GM21576 (cell line): ENCODE data around the gene SLC11A1.

ENCODE experiments used
- ATAC-seq: cut with Tn5 transposase; IDR thresholded peaks from one replicate; pipeline ENCODE4 v1.9.1; 2021; ENCODE audit warnings: mild to moderate bottlenecking, moderate library complexity; ENCODE audit not compliant: unreplicated experiment

The SLC11A1 gene

DNA sequence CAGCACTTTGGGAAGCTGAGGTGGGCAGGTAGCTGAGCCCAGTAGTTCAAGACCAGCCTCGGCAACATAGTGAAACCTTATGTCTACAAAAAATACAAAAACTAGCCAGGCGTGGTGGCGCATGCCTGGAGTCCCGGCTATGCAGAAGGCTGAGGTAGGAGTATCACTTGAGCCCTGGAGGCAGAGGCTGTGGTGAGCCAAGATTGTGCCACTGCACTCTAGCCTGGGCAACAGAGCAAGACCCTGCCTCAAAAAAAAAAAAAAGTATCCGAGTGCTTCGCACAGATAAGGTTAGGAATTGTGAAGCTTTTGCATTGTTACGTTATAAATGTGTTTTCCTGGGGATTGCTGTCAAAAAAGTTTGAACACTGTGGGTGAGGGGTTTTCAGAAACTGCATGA is 21.7 kb downstream of the SLC11A1 start:
- no peak for ATAC-seq

DNA sequence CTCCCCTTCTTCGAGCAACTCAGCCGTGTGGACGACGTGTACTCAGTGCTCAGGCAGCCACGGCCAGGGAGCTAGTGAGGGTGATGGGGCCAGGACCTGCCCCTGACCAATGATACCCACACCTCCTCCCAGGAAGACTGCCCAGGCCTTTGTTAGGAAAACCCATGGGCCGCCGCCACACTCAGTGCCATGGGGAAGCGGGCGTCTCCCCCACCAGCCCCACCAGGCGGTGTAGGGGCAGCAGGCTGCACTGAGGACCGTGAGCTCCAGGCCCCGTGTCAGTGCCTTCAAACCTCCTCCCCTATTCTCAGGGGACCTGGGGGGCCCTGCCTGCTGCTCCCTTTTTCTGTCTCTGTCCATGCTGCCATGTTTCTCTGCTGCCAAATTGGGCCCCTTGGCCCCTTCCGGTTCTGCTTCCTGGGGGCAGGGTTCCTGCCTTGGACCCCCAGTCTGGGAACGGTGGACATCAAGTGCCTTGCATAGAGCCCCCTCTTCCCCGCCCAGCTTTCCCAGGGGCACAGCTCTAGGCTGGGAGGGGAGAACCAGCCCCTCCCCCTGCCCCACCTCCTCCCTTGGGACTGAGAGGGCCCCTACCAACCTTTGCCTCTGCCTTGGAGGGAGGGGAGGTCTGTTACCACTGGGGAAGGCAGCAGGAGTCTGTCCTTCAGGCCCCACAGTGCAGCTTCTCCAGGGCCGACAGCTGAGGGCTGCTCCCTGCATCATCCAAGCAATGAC is 22.4 kb downstream of the SLC11A1 start:
- ATAC-seq, result no peak

DNA sequence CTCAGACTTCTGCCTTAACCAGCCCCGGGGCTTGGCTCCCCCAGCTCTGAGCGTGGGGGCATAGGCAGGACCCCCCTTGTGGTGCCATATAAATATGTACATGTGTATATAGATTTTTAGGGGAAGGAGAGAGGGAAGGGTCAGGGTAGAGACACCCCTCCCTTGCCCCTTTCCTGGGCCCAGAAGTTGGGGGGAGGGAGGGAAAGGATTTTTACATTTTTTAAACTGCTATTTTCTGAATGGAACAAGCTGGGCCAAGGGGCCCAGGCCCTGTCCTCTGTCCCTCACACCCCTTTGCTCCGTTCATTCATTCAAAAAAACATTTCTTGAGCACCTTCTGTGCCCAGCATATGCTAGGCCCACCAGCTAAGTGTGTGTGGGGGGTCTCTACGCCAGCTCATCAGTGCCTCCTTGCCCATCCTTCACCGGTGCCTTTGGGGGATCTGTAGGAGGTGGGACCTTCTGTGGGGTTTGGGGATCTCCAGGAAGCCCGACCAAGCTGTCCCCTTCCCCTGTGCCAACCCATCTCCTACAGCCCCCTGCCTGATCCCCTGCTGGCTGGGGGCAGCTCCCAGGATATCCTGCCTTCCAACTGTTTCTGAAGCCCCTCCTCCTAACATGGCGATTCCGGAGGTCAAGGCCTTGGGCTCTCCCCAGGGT is 23.1 kb downstream of the SLC11A1 start:
- ATAC-seq, result no peak

DNA sequence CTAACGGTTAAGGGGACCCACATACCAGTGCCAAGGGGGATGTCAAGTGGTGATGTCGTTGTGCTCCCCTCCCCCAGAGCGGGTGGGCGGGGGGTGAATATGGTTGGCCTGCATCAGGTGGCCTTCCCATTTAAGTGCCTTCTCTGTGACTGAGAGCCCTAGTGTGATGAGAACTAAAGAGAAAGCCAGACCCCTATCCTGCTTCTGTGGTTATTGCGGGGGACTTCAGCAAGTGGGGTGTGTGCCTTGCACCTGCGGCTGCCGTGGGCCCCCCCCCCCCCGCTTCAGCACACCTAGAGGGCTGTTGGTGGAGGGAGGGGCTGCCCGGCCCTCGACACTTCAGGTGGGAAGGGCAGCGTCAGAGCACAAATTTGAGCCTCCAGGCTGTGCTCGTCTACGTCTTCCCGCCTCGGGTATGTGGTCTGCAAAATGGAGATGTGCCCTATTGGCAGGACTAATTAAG is 23.7 kb downstream of the SLC11A1 start:
- ATAC-seq, result peak; percentile 7

DNA sequence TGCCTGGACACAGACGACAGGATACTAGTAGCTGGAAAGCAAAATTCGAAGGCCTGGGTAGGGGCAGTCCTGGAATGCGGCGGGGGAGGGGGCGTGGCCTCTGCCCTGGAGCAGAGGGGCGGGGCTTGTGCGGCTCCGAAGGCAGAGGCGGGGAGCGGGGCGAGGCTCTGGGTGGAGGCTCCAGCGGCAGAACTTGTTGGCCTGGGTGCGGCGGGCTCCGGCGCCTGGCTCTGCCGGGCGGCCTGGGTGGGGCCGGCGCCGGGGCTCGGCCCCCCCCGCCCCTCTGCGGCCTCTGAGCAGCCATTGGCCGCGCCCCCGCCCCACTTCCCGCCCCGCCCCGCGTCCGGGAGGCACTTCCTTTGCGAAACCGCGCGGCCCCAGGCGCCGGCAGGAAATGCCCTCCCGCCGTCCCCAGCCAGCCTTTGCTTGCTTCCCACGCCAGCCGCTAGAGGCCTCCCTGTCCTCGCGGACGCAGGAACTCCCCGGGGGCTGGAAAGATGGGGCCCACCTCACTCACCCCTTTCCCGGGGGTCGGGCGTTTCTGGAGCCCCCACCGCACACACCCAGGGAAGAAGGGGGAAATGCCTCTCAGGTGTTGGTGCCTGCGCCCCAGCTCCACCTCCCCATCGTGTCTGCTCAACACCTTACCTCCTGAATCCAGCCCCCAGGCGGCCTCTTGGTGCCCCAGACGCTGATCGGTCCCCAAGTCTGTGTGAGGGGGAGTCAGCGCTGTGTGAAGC is 24.3 kb downstream of the SLC11A1 start:
- ATAC-seq, result peak; percentile 71

DNA sequence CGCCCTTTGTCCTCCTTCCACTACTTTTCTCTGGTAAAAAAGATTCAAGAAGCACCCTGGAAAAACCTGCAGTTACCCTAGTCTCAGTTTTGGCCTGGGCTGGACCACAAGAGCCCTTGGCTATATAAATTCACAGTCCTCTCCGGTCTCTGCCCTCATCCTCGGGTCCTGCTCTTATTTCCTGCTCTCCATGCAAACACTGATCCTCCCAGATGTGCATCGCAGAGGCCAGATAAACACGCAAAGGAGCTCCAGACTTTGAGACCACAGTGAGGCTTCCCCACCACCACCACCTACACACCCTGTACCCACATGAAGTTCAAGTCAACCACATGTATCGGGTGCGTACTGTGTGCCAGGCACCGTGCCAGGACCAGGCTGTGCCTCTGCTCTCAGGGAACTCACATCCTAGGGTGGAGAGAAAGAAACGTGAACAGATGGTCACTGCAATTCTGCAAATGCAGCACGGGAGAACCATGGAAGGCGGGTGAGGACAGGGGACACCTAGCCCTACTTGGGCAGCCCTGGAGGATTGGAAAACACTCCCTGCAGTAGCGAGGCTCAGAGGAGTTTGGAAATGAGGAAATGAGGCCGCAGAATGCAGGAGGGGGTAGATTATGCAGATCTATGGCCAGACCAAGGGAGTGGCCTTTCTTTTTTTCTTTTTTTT is 25.0 kb downstream of the SLC11A1 start:
- ATAC-seq, result peak; percentile 4

DNA sequence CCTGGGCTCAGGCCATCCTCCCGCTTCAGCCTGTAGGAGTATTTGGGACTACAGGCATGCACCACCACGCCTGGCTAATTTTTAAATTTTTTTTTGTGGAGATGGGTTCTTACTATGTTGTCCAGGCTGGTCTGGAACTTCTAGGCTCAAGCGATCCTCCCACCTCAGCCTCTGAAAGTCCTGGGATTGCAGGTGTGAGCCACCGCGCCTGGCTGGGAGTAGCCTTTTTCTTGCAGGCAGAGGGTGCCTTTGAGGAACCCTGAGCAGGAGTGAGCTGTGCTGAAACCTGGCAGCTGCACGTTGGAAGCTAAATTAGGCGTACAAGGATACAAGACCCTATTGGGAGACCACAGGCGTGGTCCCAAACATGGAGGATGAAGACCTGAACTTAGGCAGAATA is 25.6 kb downstream of the SLC11A1 start:
- no peak for ATAC-seq

DNA sequence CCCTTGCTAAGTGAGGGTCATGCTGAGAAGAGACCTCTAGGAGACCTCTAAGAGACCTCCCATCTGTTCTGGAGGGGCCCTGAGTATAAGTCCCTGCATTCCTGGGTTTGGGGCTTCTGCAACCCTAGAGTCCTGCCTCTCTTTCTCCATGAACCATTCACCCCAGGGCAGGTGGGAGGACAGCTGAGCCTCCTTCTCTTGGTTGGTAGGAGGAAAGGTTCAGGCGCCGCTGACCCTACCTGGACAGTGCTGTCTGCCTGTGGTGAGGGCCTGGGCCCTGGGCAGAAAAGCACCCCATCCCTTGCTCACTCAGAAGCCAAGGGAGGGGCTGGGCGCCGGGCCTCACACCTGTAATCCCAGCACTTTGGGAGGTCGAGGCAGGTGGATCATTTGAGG is 36.2 kb downstream of the SLC11A1 start:
- ATAC-seq, result no peak

DNA sequence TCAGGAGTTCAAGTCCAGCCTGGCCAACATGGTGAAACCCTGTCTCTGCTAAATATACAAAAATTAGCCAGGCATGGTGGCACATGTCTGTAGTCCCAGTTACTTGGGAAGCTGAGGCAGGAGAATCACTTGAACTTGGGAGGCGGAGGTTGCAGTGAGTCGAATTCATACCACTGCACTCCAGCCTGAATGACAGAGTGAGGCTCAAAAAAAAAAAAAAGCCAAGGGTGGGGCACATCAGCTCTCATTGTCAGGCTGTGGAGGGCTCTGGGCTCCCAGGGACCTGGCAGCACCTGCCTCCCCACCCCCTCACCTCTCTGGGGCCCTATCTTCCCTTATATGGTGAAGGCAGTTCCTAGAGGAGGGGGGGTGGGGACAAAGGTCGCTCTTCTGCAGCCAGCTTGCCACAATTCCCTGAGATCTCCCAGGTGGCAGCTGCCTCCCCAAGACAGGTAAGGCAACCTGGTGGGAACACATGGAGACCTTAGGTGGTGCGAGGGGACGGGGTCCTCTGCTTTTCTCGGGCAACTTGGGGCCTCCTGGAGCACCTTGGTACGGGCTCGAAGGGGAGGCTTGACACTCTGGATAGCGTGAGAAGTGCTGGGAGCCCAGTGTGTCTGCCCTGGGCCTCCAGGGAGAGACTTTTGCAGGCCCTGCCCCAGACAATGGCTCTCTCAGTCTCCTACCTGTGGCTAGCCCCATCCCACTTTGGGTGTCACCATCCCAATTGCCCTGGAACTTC is 36.8 kb downstream of the SLC11A1 start, which contains the start of gene VIL1:
Gene VIL1 (plus strand): TSS at position 407 of the 742 bp plus-strand sequence. CDS start 4,656 bp downstream, outside the sequence.
- ATAC-seq, result no peak

DNA sequence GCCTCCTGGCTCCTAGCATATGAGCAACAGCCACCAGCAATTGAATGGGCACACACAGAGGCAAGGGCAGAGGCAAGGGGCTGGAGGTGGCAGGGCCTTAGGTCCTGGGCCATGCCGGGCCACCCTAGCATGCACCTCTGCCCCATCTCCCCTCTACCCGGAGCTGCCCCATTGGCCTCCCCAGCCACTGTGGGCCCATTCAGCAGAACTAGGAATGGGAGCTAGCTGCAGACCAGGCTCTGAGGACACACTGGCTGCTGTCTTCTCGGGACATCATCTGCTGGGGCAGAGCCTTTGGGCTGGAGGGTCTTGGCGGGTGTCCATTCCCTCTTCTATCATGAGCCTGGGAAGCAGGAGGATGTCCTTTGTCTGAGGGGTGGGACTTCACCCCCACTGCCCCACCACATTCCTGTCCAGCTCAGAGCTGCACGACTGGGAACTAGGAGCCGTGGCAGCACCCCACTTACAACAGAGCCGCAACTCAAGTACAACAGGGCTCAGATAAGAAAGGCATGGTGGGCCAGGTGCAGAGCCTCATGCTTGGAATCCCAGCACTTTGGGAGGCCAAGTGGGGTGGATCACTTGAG is 37.6 kb downstream of the SLC11A1 start:
- no peak for ATAC-seq

DNA sequence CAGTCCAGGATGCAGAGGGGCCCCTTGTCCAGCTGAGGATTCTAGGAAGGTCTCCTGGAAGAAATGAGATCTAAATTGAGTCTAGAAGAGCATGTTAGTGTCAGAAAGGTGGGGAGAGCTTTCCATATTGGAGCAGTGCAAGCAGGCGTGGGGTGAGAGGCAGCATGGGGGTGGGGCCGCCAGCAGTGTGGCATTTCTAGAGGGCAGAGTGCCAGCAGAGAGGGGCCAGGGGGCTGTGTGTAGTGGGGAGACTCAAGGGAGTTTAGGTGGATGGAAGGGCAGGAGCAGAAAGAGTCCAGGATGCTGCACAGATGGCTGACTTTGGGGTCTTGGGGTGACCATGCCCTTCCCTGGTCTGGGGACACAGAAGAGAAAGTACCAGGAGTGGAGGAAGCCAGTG is 39.0 kb downstream of the SLC11A1 start:
- ATAC-seq, result no peak

DNA sequence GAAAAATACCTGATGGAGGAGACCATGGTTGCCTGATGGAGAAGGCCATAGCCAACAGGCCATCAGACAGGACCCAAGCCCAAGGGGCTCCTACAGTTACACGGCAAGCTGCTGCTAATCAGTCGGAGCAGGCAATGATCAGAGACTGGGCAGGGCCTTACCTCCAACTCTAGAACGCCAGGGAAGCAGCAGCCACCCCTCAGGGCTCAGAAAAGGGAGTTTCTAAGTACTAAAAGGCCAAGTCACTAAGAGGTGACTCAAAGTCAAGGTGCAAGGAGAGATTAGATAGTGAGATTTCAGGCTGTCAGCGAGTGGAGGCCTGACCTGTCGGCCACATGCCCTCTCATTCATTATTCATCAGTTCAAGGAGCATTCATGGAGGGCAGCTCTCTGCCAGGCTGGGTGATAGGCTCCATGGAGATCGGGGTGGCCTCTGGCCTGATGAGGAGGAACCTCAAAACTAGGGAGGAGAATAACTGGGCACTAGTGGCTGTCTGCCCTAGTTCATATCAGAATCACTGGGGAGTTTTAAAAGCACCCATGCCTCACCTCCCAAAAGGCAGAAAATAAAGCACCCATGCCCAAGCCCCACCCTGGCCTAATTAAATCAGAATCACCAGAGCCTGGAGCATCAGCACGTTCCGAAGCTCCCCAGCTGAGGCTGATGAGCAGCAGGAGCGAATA is 40.5 kb downstream of the SLC11A1 start:
- ATAC-seq, result no peak

DNA sequence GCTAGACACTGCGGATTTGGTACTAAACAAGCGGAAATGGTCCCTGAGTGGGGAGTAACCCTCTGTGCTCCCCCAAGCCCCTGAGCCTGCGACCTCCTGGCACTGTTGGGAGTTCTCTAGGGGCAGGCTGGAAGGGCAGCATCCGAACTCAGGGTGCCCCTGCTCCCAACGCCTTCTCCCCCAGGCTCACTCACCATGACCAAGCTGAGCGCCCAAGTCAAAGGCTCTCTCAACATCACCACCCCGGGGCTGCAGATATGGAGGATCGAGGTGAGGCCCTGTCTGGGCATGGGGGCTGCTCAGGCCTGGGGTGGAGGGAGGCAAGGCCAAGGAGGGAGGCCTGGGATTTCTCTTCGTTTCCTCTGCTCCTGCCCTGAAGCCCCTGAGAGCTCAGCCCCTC is 41.5 kb downstream of the SLC11A1 start:
- ATAC-seq, result no peak

DNA sequence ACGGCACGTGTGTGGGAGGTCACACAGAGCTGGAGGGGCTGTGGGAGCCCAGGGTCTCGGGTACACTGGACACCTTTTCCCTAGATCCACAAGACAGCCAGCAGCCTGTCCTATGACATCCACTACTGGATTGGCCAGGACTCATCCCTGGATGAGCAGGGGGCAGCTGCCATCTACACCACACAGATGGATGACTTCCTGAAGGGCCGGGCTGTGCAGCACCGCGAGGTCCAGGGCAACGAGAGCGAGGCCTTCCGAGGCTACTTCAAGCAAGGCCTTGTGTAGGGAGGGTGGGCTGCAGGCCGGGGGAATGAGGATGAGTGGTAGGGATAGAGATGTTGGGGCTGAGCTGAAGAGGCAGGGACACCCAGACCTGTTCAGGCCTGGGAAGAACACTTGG is 43.5 kb downstream of the SLC11A1 start:
- ATAC-seq, result no peak

DNA sequence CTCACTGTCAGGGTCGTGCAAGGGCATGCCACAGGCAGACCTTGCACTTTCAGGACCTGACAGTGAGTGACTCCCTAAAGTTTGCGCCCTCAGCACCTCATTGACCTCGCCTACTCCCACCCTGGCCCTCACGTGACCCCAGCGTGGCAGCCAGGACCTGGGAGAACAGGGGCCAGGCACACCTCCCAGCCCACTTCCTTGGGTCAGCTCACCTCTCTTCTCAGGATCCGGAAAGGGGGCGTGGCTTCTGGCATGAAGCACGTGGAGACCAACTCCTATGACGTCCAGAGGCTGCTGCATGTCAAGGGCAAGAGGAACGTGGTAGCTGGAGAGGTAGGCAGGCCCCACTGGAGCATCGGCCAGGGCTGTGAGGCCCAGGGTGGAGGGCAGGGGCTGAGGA is 45.7 kb downstream of the SLC11A1 start:
- no peak for ATAC-seq

DNA sequence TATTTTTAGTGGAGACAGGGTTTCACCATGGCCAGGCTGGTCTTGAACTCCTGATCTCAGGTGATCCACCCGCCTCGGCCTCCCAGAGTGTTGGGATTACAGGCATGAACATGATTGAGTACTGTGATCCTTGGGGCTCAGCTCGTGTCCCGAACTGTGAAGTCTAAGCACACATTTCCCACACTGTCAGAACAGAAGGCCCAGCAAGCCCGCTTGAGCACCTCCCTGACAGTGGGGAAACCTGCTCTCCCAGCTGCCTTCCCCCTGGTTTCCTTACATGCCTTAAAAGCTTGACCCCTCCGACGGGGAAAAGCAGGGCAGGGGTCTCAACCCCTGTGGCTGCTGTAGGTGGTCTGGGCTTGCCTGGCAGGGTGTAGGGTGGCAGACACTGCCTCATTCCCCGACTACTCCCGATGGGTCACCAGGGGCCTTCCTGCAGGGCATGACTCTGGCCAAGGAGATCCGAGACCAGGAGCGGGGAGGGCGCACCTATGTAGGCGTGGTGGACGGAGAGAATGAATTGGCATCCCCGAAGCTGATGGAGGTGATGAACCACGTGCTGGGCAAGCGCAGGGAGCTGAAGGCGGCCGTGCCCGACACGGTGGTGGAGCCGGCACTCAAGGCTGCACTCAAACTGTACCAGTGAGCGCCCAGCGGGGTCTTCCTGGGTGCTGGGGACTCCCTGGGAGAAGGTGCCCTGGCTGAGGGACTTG is 46.9 kb downstream of the SLC11A1 start:
- ATAC-seq, result no peak

DNA sequence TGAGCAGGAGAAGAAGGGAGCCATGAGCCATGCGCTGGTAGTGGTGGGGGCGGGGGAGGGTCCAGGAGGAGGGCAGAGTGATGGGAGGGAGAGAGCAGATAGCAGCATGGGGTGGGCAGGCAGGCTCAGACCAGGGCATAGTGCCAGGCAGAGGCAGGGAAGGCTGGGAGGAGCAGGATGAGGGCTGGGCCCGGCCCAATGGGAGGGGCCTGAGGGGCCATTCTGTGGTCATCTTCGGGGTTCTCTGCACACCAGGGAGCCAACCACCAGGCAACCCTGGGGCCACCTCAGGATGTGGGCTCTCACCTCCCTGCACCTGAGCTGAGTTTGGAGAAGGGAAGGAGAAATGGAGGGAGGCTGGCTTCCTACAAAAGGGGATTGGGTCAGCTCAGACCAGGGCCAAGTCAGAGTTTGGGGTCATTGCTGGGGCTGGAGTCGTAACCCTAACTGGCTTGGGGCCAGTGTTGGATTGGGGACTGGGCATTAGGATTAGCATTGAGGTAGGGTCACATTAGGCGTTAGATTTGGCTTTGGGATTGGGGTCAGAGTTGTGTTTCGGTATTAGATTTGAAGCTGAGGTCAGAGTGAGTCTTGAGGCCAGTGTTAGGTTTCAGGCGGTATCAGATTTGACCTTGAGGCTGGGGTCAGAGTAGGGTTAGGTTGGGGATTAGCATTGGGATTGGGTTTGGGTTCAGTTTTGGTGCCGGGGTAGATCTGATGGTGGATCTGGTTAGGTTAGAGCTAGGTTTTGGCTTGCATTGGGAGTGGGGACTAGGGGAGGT is 48.0 kb downstream of the SLC11A1 start:
- no peak for ATAC-seq

DNA sequence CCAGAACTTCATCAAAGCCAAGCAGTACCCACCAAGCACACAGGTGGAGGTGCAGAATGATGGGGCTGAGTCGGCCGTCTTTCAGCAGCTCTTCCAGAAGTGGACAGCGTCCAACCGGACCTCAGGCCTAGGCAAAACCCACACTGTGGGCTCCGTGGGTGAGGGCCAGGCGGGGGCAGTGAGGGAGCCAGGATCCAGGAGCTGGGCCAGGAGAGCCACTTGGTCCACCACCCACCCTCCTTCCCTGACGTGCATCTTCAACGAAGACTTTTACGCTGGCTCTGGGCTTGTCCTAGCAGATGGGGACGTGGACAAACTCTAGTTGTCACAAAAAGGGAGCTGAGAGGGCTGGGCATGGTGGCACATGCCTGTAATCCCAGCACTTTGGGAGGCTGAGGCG is 48.6 kb downstream of the SLC11A1 start:
- ATAC-seq, result no peak
